ENCODE measurements around the gene MCMBP.
"Not testable (repeated sequence)": the region's sequence is repeated elsewhere in the genome, so short reads cannot be mapped to it uniquely, and the experiment has no call there.

The MCMBP gene, protein sequence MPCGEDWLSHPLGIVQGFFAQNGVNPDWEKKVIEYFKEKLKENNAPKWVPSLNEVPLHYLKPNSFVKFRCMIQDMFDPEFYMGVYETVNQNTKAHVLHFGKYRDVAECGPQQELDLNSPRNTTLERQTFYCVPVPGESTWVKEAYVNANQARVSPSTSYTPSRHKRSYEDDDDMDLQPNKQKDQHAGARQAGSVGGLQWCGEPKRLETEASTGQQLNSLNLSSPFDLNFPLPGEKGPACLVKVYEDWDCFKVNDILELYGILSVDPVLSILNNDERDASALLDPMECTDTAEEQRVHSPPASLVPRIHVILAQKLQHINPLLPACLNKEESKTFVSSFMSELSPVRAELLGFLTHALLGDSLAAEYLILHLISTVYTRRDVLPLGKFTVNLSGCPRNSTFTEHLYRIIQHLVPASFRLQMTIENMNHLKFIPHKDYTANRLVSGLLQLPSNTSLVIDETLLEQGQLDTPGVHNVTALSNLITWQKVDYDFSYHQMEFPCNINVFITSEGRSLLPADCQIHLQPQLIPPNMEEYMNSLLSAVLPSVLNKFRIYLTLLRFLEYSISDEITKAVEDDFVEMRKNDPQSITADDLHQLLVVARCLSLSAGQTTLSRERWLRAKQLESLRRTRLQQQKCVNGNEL

DNA sequence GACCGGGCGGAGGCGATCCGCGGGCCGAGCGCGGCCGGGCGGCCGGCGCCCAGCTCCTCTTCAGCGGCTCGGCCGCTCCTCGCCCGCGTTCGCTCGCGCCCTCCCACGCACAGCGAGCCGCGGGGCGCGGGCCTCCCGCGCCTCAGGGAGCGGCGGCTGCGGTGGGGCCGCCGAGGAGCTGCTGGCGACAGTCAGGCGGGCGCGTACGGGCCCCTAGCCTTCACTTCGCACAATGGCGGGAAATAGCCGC, at the start of gene MCMBP:
MCMBP (minus strand) TSS at position 234 of the 250 bp plus-strand sequence. CDS start 259 bp downstream, outside the sequence.
- DNase-seq, result no peak

DNA sequence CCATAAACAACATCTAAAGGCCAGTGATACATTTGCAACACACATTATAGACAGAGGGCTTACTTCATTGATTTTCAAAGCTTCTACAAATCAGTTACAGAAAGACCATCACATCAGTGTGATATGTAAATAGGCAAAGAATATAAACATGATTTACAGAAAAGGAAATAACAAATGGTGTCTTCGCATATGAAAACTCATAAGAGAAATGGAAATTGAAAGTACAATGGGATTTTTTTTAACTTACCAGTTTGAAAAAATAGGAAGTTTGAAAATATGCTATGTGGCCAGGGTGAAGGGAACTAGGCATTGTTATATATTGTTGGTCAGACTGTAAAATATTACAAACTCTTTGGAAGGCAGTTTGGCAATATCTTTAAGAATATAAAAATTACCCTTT, 47.2 kb upstream of the MCMBP start:
- no peak for DNase-seq

DNA sequence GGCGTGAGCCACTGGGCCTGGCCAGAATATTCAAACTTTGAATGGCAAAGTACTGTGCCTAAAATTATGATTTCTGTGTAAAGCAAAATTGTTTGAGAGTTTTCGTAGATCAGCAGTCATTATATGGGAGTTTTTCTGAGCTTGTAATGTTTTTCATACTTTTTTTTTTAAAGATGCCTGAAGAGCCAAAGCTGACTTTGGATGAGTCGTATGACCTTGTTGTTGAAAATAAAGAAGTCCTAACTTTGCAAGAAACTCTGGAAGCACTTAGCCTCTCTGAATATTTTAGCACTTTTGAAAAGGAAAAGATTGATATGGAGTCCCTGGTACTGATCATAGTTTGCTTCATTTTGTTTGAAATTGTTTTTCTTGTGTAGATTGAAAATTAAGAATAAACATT, 46.6 kb upstream of the MCMBP start:
- no peak for DNase-seq

DNA sequence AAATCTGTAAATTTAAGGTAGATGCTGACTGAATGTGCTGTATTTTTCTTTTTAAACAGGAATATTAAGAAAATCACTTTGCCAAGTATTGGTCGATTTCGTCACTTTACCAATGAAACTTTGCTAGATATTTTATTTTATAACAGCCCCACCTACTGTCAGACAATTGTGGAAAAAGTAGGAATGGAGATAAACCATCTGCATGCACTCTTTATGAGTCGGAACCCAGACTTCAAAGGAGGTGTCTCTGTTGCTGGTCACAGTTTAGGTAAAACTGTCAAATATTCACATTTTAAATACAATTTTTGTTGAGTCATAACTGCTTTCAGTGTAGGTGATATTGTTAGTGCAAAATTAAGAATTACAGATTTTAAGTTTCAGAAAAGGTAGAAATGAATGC, 45.1 kb upstream of the MCMBP start:
- DNase-seq, result no peak

DNA sequence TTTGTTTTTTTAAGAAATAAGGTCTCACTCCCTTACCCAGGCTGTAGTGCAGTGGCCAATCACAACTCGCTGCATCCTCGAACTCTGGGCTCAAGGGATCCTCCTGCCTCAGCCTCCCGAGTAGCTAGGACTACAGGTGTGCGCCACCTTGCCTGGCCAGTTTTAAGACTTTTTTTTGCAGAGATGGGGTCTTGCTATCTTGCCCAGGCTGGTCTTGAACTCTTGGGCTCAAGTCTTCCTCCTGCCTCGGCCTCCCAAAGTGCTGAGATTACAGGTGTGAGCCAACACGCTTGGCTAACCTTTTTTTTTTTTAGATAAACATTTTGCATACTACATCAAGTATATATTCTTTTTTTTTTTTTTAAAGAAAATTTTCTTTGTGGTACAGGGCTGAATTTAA, 38.0 kb upstream of the MCMBP start:
- no peak for DNase-seq

DNA sequence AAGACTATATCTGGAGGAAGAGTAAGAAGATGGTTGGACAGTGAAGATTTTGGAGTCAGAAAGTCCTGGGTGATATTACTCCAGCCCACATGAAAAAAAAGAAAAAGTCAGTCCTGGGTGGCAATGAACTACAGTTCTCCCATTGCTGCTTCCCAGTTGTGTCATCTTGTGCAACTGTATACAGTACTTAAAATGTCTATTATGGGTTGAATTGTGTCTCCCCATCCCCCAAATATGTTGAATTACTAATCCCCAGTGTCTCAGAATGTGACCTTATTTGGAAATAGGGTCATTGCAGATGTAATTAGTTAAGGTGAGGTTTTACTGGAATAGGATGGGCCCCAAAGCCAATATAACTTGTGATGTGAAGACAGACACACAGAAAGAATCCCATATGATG, 35.5 kb upstream of the MCMBP start:
- no peak for DNase-seq

DNA sequence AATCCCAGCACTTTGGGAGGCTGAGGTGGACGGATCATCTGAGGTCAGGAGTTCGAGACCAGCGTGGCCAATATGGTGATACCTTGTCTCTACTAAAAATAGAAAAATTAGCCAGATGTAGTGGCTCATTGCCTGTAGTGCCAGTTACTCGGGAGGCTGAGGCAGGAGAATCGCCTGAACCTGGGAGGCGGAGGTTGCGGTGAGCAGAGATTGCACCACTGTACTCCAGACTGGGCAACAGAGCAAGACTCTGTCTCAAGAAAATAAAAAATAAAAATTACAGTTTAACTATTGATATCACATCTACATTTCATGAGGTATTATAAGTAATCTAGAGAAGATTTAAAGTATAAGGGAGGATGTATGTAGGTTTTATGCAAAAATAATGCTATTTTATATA, 35.1 kb upstream of the MCMBP start:
- not testable (repeated sequence) for DNase-seq

DNA sequence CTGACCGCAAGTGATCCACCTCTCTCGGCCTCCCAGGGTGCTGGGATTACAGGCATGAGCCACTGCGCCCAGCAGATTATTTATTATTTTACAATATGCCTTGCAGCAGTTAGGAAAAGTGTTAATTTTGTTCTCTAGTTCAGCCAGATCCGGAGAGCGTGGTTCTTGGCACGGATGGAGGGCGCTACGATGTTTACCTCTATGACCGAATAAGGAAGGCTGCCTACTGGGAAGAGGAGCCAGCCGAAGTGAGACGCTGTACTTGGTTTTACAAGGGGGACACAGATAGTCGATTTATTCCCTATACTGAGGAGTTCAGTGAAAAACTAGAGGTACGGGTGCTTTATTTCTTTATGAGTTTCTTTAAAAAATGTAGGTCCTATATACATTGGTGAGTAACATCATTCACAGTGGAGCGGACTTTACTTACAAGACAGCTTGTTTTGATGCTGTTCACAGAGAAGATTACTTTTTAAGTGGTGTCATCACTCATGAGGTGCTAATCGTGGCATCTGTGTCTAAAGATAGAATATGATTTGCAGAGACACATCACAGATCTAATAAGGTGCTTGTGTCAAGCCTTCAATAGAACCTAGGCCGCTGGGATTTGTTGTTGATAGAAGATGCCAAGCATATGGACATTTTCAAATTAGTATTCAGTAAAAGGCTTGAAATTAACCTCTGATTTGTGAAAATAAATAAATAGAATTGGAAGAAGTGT, 31.5 kb upstream of the MCMBP start:
- no peak for DNase-seq

DNA sequence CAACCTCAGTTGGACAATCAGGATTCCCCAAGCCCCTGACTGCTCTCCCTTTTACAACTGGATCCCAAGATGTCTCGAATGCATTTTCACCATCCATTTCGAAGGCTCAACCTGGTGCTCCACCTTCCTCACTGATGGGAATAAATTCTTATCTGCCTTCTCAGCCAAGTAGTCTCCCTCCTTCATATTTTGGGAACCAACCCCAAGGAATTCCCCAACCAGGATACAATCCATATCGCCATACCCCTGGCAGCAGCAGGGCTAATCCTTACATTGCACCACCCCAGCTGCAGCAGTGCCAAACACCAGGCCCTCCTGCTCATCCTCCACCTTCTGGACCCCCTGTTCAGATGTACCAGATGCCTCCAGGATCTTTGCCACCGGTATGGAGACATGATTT, 25.9 kb upstream of the MCMBP start:
- DNase-seq, result no peak

DNA sequence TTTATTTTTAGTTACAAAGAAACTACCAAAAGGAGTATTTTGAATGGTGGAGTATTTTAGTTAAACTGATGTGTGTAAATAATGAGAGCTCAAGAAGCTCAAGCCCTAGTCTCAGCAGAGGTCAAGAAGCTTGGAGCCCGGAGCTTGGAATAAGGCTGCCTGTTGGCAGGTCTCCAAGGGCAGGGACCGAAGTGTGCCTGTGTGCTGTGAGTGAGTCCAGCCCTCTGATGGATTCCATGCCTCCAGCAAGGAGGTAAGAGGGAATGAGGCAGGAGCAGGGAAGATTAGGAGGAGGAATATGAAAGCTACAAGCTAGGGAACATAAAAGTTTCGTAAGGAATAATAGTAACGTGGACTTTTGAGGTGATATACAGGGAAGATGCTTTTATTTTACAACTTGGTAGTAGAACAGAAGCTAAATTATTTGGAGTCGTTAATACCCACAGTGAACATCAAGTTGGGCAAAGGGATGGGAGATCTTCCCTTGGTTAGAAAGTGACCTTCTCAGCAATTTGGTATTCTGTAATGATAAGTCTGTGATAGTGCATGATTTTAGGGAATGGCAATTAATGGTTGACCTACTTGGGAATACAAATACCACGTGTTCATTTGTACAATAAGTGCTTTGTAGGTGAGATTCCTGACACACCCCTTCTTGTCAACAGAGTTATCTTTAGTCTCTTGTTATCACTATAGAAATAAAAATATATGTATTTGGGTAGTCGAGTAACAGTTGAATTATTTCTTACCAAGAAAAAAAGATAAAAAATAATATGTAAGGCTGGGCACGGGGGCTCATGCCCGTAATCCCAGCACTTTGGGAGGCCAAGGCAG, 24.5 kb upstream of the MCMBP start:
- no peak for DNase-seq

DNA sequence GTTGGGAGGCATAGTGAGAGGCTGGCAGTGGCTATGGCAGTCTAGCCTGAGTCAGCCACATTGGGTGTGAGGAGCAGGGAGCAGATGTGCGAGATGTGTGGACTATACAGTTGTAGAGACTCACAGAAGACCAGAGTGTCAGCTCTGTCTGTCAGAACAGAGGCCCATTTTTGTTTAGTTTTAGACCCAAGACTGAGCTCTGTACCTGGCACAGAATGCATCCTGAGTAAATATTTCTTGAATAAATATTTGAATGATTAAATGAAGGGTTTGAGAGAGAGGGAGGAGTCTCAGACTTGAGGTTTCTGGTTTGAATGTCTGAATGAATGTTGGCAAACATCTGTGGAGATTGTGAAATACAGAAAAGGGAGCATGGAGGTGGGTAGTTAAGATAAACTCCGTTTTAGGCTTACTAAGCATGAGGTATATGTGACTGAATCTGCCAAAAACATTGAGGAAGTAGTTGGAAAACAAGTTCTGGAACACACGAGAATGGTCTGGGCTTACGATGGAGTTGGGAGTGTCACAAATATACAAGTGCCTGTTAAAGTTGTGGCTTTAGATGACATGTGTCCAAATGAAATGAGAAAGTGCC, 23.5 kb upstream of the MCMBP start:
- DNase-seq, result no peak

DNA sequence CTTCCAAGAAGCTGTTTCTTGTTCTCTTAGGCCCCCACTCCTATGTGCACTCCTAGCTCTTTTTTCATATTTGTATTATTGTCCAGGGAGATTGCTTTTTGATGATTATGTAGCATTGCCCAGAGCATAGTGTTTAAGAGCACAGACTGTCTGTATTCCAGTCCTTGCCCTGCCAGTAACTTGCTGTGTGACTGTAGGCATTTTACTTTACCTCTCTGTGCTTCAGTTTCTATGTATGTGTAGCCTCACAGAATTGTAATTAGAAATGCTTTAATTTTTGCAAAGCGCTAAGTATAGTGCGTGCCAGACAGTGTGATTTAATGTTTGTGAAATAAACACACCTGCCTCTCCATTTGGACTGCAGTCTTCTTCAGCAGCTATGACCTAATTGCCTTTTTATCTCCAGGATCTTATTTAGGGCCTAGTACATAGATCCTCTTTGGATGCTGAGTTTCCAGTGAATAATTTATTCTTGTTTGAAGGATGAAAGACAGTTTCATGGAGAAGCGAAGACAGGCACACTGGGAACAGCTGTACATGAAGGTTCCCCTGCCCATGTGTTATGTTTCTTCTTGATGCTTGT, 21.3 kb upstream of the MCMBP start:
- no peak for DNase-seq

DNA sequence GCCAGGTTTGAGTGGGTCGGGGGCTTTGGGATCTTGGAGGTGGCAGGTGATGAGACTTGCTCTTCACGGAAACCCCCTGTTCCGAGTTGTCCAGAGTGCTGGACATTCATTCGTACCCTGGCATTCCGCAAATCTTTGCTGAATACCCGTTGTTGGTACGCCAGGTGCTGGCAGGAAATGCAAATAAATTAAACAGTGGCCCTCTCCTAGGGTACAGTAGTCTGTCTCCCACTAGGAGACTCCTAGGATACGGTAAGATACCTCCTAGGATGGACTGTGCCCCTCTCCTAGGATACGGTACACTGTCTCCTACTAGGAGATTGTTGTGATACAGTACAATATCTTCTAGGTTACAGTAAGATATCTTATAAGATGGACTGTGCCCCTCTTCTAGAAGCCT, 20.4 kb upstream of the MCMBP start:
- no peak for DNase-seq

DNA sequence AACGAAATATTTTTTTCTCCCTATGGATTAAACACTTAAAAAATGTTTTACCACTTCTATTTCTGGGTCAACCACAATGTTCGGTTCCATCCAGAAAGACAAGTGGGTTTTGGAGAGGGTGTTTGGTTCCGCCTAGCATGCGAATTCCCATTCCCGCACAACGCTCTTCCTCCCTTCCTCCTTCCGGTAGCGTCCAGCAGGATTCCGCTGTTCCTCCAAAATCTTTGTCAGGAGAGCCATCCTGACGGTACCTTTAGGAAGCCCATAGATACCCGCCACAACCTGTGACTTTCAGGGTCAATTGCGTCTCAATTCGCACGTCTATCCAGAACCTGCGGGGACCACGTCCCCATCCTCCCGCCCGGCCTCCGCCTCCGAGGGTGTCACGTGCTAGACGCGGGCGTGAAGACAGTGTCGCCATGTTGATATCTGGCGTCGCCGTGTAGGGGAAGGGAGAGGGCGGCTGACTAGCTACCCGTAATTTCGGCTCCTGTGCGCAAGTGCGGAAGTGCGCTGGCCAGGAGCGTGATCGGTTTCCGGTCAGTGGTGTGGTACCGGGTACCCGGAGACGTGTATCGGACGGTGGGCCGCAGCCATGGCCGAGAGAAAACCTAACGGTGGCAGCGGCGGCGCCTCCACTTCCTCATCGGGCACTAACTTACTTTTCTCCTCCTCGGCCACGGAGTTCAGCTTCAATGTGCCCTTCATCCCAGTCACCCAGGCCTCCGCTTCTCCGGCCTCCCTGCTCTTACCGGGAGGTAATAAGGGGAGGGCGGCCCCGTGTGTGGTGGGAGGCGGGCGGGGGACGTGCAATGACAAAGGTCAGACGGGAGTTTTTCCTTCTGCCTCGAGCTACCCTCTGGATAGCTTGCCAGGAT, 19.8 kb upstream of the MCMBP start, which contains the start of gene SEC23IP:
SEC23IP (plus strand) TSS at position 543 of the 878 bp plus-strand sequence; CDS start at position 596, 53 bp downstream.
- DNase-seq, result peak; percentile 93

DNA sequence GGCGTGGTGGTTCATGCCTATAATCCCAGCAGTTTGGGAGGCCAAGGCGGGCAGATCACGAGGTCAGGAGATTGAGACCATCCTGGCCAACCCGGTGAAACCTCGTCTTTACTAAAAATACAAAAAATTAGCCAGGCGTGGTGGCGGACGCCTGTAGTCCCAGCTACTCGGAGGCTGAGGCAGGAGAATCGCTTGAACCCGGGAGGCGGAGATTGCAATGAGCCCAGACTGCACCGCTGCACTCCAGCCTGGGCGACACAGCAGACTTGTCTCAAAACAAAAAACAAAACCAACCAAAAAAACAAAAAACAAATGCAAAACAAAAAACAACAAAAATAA, 19.2 kb upstream of the MCMBP start:
- not testable (repeated sequence) for DNase-seq

DNA sequence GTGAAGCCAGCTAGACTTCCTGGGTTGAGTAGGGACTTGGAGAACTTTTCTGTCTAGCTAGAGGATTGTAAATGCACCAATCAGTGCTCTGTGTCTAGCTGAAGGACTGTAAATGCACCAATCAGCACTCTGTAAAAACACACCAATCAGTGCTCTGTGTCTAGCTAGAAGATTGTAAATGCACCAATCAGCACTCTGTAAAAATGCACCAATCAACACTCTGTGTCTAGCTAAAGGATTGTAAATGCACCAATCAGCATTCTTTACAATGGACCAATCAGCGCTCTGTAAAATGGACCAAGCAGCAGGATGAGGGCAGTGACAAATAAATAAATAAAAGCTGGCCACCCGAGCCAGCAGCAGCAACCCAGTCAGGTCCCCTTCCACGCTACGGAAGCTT, 17.7 kb upstream of the MCMBP start:
- not testable (repeated sequence) for DNase-seq

DNA sequence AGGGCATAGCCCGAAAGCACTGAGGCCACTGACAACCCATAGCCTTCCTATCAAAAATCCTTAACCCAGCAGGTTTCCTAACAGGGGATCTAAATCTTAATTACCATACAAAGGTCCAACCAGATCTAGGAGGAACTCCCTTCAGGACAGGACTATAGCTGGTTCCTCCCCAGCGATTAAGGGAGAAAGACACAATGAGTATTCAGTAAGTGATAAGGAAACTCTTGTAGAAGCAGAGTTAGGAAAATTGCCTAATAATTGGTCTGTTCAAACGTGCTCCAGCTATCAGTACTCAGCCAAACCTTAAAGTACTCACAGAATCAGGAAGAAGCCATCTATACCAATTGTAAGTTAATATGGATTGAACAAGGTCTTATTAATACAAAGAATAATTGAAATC, 16.6 kb upstream of the MCMBP start:
- not testable (repeated sequence) for DNase-seq

DNA sequence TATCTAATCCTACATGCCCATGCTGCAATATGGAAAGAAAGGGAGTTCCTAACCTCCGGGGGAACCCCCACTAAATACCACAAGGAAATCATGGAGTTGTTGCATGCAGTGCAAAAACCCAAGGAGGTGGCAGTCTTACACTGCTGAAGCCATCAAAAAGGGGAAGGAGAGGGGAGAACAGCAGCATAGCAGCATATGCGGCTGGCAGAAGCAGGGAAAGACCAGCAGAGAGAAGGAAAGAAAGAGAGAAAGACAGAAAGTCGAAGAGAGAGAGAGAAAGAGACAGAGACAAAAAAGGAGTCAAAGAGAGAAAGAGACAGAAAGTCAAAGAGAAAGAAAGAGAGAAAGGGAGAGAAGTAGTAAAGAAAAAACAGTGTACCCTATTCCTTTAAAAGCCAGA, 16.1 kb upstream of the MCMBP start:
- not testable (repeated sequence) for DNase-seq

DNA sequence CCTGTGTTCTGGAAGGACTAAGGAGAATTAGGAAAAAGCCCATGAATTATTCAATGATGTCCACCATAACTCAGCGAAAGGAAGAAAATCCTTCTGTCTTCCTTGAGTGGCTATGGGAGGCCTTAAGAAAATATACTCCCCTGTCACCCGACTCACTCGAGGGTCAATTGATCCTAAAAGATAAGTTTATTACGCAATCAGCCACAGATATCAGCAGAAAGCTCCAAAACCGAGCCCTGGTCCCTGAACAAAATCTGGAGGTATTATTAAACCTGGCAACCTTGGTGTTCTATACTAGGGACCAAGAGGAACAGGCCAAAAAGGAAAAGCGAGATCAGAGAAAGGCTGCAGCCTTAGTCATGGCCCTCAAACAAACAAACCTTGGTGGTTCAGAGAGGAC, 13.4 kb upstream of the MCMBP start:
- not testable (repeated sequence) for DNase-seq

DNA sequence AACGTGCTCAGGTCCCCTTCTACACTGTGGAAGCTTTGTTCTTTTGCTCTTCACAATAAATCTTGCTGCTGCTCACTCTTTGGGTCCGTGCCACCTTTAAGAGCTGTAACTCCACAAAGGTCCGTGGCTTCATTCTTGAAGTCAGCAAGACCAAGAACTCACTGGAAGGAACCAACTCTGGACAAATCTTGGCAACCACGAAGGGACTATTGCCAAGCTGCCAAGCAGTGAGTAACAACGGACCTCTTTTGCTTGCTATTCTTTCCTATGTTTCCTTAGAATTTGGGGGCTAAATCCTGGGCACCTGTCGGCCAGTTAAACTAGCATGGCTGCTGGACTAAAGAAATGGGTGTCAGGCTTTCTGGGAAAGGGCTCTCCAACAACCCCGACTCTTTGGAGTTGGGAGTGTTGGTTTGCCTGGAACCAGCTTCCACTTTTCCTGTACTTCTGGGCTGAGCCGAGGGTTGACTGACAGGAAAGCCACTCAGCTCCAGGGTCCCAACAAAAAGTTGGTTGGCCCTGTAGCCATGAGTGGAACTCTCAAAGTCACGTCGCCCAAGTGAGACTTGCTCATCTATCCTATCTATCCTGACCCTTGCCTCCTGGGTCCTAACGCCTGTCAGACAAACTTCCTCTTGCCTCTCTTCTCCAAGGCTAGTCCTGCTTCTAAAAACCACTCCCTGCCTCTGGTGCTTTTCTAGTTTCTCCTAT, 11.4 kb upstream of the MCMBP start:
- not testable (repeated sequence) for DNase-seq

DNA sequence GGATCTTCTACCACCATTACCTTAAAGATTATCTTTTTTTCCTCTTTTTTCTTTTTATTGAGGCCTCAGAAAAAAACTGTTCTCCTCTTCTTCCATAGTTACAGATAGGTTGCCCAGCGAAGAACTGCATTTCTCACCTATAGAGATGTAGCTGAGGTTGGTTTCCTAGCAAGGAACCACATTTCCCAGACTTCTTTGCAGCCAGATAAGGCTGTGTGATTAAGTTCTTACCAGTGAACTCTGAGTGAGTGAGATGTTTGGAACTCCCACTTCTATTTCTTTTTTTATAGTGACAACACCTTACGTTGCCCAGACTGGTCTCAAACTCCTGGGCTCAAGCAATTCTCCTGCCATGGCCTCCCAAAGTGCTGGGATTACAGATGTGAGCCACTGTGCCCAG, 5.9 kb upstream of the MCMBP start:
- no peak for DNase-seq

Measured in T1000 (cell line).